ENCODE results near the gene ENTPD1. TPM values are rescaled to one million over a fixed set of nuclear protein-coding genes. Genes with fewer than 3 reads are reported as not detected.
"Not testable (repeated sequence)": the region's sequence is repeated elsewhere in the genome, so short reads cannot be mapped to it uniquely, and the experiment has no call there.

The ENTPD1 gene
- total RNA-seq, 1 donor from 2014 or later = 1.0 TPM

DNA sequence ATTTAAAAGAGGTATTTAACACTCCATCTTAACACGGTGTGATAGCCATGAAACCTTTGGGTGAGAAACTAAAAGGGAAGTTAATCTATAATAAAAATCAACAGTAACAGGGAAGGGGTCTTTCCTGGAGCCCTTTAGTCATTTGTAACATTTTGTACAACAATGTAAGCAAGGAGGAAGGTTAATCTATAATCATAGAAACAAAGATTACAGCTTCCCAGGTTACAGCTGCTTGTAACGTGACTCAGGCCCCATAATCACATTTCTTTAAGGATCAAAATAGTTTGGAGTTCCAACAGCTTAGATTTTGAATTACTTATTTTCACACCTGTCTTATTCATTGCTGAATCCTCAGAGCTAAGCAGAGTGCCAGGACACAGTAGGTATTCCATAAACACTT is 133.9 kb downstream of the ENTPD1 start:
- Mint-ChIP-seq H3K27ac (no peak overlapping the region), H3K4me3 (no peak overlapping the region), H3K36me3 (peaks cover 27% of the 10 kb centered on the region), H3K27me3 (no peaks in the 10 kb centered on the region), H3K4me1 (ENCODE audit: unreplicated experiment) (no peaks in the 10 kb centered on the region), H3K9me3 (no peaks in the 10 kb centered on the region)
- DNase-seq (ENCODE audit: extremely low spot score, unreplicated experiment) = no peak
- TF ChIP-seq, protein P1, sequence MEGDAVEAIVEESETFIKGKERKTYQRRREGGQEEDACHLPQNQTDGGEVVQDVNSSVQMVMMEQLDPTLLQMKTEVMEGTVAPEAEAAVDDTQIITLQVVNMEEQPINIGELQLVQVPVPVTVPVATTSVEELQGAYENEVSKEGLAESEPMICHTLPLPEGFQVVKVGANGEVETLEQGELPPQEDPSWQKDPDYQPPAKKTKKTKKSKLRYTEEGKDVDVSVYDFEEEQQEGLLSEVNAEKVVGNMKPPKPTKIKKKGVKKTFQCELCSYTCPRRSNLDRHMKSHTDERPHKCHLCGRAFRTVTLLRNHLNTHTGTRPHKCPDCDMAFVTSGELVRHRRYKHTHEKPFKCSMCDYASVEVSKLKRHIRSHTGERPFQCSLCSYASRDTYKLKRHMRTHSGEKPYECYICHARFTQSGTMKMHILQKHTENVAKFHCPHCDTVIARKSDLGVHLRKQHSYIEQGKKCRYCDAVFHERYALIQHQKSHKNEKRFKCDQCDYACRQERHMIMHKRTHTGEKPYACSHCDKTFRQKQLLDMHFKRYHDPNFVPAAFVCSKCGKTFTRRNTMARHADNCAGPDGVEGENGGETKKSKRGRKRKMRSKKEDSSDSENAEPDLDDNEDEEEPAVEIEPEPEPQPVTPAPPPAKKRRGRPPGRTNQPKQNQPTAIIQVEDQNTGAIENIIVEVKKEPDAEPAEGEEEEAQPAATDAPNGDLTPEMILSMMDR (conservative IDR thresholded peaks at IDR 0.05) = no peak

DNA sequence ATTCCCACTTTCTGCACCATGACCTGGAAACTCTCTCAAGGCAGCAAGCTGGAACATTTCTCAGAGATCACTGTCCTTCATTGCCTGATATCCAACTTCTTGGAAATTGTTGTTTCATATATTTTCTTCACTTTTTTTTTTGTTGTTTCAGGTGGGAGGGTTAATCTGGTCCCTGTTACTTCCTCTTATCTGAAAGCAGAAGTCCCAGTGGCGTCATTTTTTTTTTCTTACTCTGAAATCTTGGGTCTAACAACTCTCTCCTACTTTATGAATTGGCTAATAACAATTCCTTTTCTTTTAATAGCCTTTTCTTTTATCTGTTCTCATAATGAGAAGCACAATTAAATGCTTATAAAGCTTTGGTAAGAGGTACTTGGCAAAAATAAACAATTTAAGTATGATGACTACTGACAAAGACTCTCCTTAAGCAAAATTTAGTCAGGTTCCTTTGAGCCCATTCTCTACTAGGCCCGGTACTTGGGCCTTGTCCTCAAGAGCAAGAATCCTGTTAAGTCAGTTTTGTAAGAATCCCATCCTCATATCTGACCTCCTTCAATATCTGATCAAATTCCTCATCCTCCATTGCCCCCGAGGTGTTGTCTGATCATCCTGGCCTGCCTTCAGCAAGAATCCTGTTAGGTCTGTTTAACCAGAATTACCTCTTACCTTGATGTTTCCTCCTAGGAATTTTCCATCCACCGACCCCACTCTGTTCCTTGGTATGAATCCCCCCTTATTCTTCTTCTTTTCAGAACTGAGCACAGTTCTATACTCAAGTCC is 140.3 kb downstream of the ENTPD1 start:
- Mint-ChIP-seq H3K36me3 (peaks cover 59% of the 10 kb centered on the region), H3K4me3 (no peak overlapping the region), H3K27me3 (no peaks in the 10 kb centered on the region), H3K9me3 (no peaks in the 10 kb centered on the region), H3K4me1 (ENCODE audit: unreplicated experiment) (no peaks in the 10 kb centered on the region), H3K27ac (peak overlapping the region; percentile 91)
- DNase-seq (ENCODE audit: extremely low spot score, unreplicated experiment) = no peak
- TF ChIP-seq, protein P1 (conservative IDR thresholded peaks at IDR 0.05) = no peak

GRCh38 chr10:95905897-95906580 is 150.1 kb downstream of the ENTPD1 start:
- H3K4me1 Mint-ChIP-seq (ENCODE audit: unreplicated experiment); H3K27me3 Mint-ChIP-seq; H3K27ac Mint-ChIP-seq; H3K36me3 Mint-ChIP-seq; DNase-seq (ENCODE audit: extremely low spot score, unreplicated experiment); H3K9me3 Mint-ChIP-seq: not testable (repeated sequence)
- peak overlapping the region; percentile 74 for H3K4me3 Mint-ChIP-seq

DNA sequence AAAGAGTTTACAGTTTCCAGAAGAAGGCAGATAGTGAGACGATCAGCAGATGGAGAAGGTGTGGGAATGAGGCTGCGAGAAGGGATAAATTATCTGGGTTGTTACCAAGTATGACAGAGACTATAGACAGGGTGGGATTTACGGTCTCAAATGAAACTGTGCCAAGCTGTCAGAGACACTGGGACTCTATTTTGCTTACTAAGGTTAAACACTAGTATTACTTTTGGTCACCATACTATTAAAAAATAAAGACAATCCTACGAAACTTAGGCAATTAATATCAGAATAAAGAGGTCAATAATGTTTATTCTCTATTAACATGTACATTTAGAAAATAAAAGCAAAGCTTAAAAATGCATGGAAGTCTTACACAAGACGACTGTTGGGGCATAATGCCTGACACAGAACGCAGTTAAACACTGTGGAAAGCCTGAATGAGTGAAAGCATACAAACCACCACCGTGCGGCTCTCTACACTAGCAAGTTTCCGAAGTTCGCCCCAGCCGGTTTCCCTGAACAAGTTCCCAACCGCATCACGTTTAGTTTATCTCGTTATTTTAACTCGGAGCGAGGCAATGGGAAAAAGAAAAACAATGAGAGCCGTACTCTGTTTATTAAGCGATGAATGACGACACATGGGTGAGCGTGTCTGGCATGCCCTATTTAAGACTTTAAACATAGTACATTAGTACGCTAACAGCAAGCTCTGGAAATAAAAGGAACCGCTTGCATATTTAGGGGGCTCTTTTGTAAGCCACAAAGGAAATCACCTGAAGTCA is 150.9 kb downstream of the ENTPD1 start:
- H3K27ac Mint-ChIP-seq = peak overlapping the region; percentile 87
- peak overlapping the region; percentile 92 for H3K4me3 Mint-ChIP-seq
- H3K27me3 Mint-ChIP-seq = peaks cover 7% of the 10 kb centered on the region
- peaks cover 5% of the 10 kb centered on the region for H3K36me3 Mint-ChIP-seq
- H3K4me1 Mint-ChIP-seq (ENCODE audit: unreplicated experiment) = peaks cover 9% of the 10 kb centered on the region
- peaks cover 5% of the 10 kb centered on the region for H3K9me3 Mint-ChIP-seq
- TF ChIP-seq, protein P1 (conservative IDR thresholded peaks at IDR 0.05) = peak; percentile 41
- DNase-seq (ENCODE audit: extremely low spot score, unreplicated experiment) = no peak

- Mint-ChIP-seq H3K4me3 (peak within 1 kb of the TSS; percentile 92), H3K27ac (peak within 1 kb of the TSS; percentile 87), H3K9me3 (peaks cover 5% of the 10 kb centered on the region), H3K36me3 (peaks cover 5% of the 10 kb centered on the region), H3K4me1 (ENCODE audit: unreplicated experiment) (peaks cover 9% of the 10 kb centered on the region), H3K27me3 (peaks cover 7% of the 10 kb centered on the region)
- TF ChIP-seq, protein P1 (conservative IDR thresholded peaks at IDR 0.05) = peak; percentile 9
- DNase-seq (ENCODE audit: extremely low spot score, unreplicated experiment) = peak; percentile 86
Measured at GRCh38 chr10:95907456-95908253, 151.7 kb downstream of the ENTPD1 start, which contains the start of gene CC2D2B. Gene CC2D2B (plus strand): TSS chr10:95907975. CDS start chr10:95911324, 3,349 bp downstream.

Measured in type B pancreatic cell (in vitro differentiated cells).